Upper lobe of right lung (tissue), 1 donor: ENCODE results near the gene PROC. TPM values are rescaled to one million over a fixed set of nuclear protein-coding genes. Genes with fewer than 3 reads are reported as not detected.
"Not testable (repeated sequence)": the region's sequence is repeated elsewhere in the genome, so short reads cannot be mapped to it uniquely, and the experiment has no call there.

Experiments
- ATAC-seq: fragments of 200-7000 bp; cut with Tn5 transposase; one replicate; pipeline ENCODE4 v1.9.1; 2020; ENCODE audit warnings: mild to moderate bottlenecking, moderate library complexity
- DNase-seq: peaks from one replicate; pipeline ENCODE4 v3.0.0-alpha.2; 2020
- H3K27ac ChIP-seq: fragments of 200-600 bp; one replicate; pipeline ENCODE4 v1.8.0; 2022
- H3K27me3 ChIP-seq: fragments of 200-600 bp; one replicate; pipeline ENCODE4 v1.8.0; 2022; ENCODE audit warnings: mild to moderate bottlenecking
- H3K36me3 ChIP-seq: fragments of 200-600 bp; one replicate; pipeline ENCODE4 v1.8.0; 2022
- H3K4me1 ChIP-seq: fragments of 200-600 bp; one replicate; pipeline ENCODE4 v1.8.0; 2022
- H3K4me3 ChIP-seq: fragments of 200-600 bp; one replicate; pipeline ENCODE4 v1.8.0; 2022; ENCODE audit warnings: mild to moderate bottlenecking
- H3K9me3 ChIP-seq: fragments of 200-600 bp; one replicate; pipeline ENCODE4 v1.8.0; 2022
- intact Hi-C: fragments of 100-400 bp; cut with DNase I; formaldehyde crosslinking; loops from one replicate; pipeline ENCODE4 v1.11.0; 2022
- total RNA-seq: library from RNA; stranded (reverse); fragmentation: NEBNext Ultra II Directional; extraction: Animal tissue kit (Norgen Biotek cat#: 25700); gene quantifications from one replicate; pipeline ENCODE4 v1.2.1, GENCODE V29; 2021
- TF ChIP-seq, protein P1 (sequence below): fragments of 200-600 bp; IDR thresholded peaks from one replicate; pipeline ENCODE4 v1.8.0; 2022; ENCODE audit warnings: antibody characterized with exemption
- donor health status: DM: no; HTN: yes; CAD: no; lungs with severe emphysema.

The PROC gene
- total RNA-seq, 1 donor from 2014 or later = not detected

DNA sequence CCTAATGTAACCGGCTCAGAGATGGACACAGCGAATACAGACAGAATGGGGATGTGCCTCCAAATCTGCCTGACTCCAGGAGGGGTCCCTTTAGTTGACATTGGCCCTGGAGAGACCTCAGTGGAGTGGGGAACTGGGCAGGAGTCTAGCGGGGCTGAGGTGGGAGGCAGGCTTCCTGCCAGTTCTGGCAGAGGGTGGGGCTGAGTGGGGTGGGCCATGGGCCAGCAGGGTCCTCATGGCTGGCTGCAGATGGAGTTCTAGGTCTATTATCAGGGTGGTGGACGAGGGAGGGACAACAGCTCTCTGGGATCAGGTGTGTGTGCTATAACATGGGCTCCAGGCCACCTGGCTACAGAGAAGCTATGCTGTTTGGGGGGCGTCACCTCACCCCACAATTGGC, 21.1 kb downstream of the PROC start:
- H3K36me3 ChIP-seq = no peaks in the 10 kb centered on the region
- peaks cover 6% of the 10 kb centered on the region for H3K9me3 ChIP-seq
- ATAC-seq (peak; percentile 22), DNase-seq (peak; percentile 54)
- TF ChIP-seq, protein P1, sequence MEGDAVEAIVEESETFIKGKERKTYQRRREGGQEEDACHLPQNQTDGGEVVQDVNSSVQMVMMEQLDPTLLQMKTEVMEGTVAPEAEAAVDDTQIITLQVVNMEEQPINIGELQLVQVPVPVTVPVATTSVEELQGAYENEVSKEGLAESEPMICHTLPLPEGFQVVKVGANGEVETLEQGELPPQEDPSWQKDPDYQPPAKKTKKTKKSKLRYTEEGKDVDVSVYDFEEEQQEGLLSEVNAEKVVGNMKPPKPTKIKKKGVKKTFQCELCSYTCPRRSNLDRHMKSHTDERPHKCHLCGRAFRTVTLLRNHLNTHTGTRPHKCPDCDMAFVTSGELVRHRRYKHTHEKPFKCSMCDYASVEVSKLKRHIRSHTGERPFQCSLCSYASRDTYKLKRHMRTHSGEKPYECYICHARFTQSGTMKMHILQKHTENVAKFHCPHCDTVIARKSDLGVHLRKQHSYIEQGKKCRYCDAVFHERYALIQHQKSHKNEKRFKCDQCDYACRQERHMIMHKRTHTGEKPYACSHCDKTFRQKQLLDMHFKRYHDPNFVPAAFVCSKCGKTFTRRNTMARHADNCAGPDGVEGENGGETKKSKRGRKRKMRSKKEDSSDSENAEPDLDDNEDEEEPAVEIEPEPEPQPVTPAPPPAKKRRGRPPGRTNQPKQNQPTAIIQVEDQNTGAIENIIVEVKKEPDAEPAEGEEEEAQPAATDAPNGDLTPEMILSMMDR = no peak
- no peak overlapping the region for H3K27ac ChIP-seq
- H3K4me3 ChIP-seq = no peak overlapping the region
- intact Hi-C loops = no loop called here
- no peaks in the 10 kb centered on the region for H3K4me1 ChIP-seq
- no peaks in the 10 kb centered on the region for H3K27me3 ChIP-seq

DNA sequence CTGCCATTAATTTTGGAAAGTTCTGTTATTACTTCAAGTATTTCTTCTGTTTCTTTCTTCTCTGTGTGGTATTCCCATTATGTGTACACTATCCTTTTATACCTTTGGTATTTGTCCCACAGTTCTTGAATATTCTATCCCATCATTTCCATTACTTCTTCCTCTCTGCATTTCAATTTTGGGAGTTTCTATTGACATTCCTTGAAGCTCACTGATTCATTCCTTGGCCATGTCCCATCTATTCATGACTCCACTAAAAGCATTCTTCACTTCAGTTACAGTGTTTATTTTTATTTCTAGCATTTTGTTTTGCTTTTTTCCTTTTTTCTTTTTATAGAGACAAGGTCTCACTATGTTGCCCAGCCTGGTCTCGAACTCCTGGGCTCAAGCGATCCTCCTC, 30.3 kb downstream of the PROC start:
- Histone ChIP-seq H3K36me3 (no peaks in the 10 kb centered on the region), H3K27ac (no peak overlapping the region), H3K4me3 (no peak overlapping the region), H3K9me3 (no peaks in the 10 kb centered on the region), H3K4me1 (no peaks in the 10 kb centered on the region), H3K27me3 (no peaks in the 10 kb centered on the region)
- intact Hi-C loops = no loop called here
- TF ChIP-seq, protein P1 = no peak
- DNase-seq (no peak), ATAC-seq (no peak)

DNA sequence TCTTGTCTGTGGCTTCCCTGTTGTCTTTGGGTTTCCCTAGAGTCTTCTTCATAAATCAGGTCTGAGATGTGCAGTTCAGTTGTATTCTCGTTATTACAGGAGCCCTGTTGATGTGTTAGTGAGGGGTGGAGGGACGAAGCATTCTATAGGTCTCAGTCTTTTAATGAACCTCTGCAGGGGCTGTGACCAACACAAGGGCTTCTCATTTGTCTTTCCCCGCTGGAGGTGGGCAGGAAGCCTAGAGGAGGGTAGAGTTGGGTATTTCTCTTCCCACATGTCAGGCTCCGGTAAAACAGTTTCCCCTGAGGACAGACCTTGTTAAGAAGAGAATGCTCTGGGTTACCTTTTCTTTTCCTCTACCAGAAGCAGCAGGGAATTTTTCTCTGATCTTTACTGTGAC, 31.2 kb downstream of the PROC start:
- Histone ChIP-seq H3K27me3 (no peaks in the 10 kb centered on the region), H3K4me3 (no peak overlapping the region), H3K9me3 (no peaks in the 10 kb centered on the region), H3K4me1 (no peaks in the 10 kb centered on the region), H3K27ac (no peak overlapping the region), H3K36me3 (no peaks in the 10 kb centered on the region)
- TF ChIP-seq, protein P1 = no peak
- intact Hi-C loops = no loop called here
- DNase-seq = no peak
- no peak for ATAC-seq

DNA sequence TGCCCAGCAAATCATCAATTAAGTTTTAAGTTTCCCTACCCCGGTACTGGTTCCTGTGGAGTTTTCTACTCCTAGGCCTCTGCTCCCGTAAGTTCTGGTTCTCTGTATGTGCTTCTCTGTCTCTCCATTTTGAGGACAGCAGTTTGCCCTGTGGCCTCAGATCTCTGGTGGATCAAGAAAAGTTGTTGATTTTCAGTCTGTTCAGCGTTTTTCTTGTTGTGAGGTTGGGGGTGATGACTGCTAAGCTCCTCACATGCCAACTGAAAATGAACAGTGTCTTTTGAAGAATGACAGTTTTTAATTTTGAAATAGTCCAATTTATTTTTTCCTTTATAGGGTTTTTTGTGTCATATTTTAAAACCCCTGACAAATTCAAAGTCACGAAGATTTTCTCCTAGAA, 31.7 kb downstream of the PROC start:
- Histone ChIP-seq H3K9me3 (no peaks in the 10 kb centered on the region), H3K4me1 (no peaks in the 10 kb centered on the region), H3K27ac (no peak overlapping the region), H3K27me3 (no peaks in the 10 kb centered on the region), H3K4me3 (no peak overlapping the region), H3K36me3 (no peaks in the 10 kb centered on the region)
- DNase-seq = no peak
- ATAC-seq = no peak
- intact Hi-C loops = no loop called here
- TF ChIP-seq, protein P1 = no peak

DNA sequence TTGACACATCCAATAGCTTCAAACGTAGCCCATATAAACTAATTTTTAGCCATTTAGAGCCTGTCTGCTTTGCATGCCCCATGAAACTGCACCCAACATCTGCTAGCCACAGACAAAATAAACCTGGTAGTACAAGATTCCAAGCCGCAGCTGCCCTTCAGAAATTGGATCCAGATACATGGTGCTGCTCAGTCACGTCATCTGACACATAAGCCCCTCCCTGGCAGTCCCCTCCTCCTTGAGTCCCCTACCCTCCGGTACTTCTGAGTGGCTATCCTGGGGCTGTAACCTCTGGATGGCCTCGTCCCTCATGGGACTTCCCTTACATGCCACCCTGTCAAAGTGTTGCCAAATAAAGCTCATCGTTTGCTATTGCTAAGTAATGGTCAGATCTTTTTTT, 33.8 kb downstream of the PROC start:
- Histone ChIP-seq H3K4me1 (no peaks in the 10 kb centered on the region), H3K9me3 (no peaks in the 10 kb centered on the region), H3K27ac (no peak overlapping the region), H3K4me3 (no peak overlapping the region), H3K36me3 (no peaks in the 10 kb centered on the region), H3K27me3 (no peaks in the 10 kb centered on the region)
- TF ChIP-seq, protein P1 = no peak
- DNase-seq (no peak), ATAC-seq (no peak)
- intact Hi-C loops = no loop called here

DNA sequence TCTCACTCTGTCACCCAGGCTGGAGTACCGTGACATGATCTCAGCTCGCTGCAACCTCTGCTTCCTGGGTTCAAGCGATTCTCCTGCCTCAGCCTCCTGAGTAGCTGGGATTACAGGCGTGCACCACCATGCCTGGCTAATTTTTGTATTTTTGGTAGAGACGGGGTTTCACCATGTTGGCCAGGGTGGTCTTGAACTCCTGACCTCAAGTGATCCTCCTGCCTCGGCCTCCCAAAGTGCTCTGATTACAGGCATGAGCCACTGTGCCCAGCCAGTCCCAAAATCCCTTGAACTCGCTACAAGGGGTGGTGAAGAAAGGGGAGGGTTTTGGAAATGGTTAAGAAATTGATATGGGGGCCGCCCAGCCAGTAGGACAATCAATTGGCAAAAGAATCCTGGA, 34.2 kb downstream of the PROC start:
- H3K27me3 ChIP-seq, ATAC-seq, DNase-seq, intact Hi-C loops, H3K9me3 ChIP-seq, H3K4me1 ChIP-seq, H3K36me3 ChIP-seq, H3K27ac ChIP-seq, H3K4me3 ChIP-seq: not testable (repeated sequence)
